GM23338 (cell line): ENCODE data around the gene IGDCC3. TPM values are rescaled to one million over a fixed set of nuclear protein-coding genes. Genes with fewer than 3 reads are reported as not detected.

Experiments used
- ATAC-seq: fragments of 200-7000 bp; cut with Tn5 transposase; 3 replicates; pipeline ENCODE4 v1.9.1; 2020
- DNase-seq: peaks from one replicate; pipeline ENCODE4 v3.0.0-alpha.2; 2015; ENCODE audit warnings: low spot score
- H2AFZ ChIP-seq: fragments of 200-600 bp; sonication (generic); 2 replicates; pipeline ENCODE4 v1.8.0; 2016; ENCODE audit warnings: antibody characterized with exemption, mild to moderate bottlenecking, moderate library complexity
- H3F3A ChIP-seq: fragments of 200-600 bp; sonication (generic); replicated peaks from 2 replicates; pipeline ENCODE4 v1.8.0; 2017; ENCODE audit warnings: antibody characterized with exemption, mixed run types, low read depth
- H3K27ac ChIP-seq: fragments of 200-600 bp; sonication (generic); 2 replicates; pipeline ENCODE4 v1.6.1; 2016; ENCODE audit warnings: low read depth
- H3K27me3 ChIP-seq: fragments of 200-600 bp; sonication (generic); 2 replicates; pipeline ENCODE4 v1.8.0; 2016; ENCODE audit warnings: mild to moderate bottlenecking, mixed run types, moderate library complexity; ENCODE audit not compliant: insufficient read depth
- H3K36me3 ChIP-seq: fragments of 200-600 bp; sonication (generic); 2 replicates; pipeline ENCODE4 v1.8.0; 2016; ENCODE audit warnings: mild to moderate bottlenecking; ENCODE audit not compliant: insufficient read depth
- H3K4me1 ChIP-seq: fragments of 200-600 bp; sonication (generic); 2 replicates; pipeline ENCODE4 v1.8.0; 2016; ENCODE audit warnings: mild to moderate bottlenecking, moderate library complexity; ENCODE audit not compliant: insufficient read depth
- H3K4me2 ChIP-seq: fragments of 200-600 bp; sonication (generic); 2 replicates; pipeline ENCODE4 v1.7.1; 2017; ENCODE audit warnings: mixed run types
- H3K4me3 ChIP-seq: fragments of 200-600 bp; sonication (generic); 2 replicates; pipeline ENCODE4 v1.6.1; 2016; ENCODE audit warnings: mixed run types
- H3K79me2 ChIP-seq: fragments of 200-600 bp; sonication (generic); replicated peaks from 2 replicates; pipeline ENCODE4 v1.8.0; 2017; ENCODE audit warnings: mild to moderate bottlenecking; ENCODE audit not compliant: insufficient read depth
- H3K9me2 ChIP-seq: fragments of 200-600 bp; sonication (generic); 2 replicates; pipeline ENCODE4 v1.8.0; 2017; ENCODE audit not compliant: insufficient read depth
- H4K20me1 ChIP-seq: fragments of 200-600 bp; sonication (generic); replicated peaks from 2 replicates; pipeline ENCODE4 v1.8.0; 2017; ENCODE audit warnings: mild to moderate bottlenecking; ENCODE audit not compliant: insufficient read depth
- H3K27ac Mint-ChIP-seq: 2 replicates; pipeline ENCODE4 v1.8.0; 2020; ENCODE audit warnings: inconsistent platforms, mild to moderate bottlenecking, moderate library complexity, mixed read lengths
- H3K27me3 Mint-ChIP-seq: 3 replicates; pipeline ENCODE4 v1.8.0; 2022; ENCODE audit warnings: low read depth, mild to moderate bottlenecking, moderate library complexity, mixed read lengths, inconsistent platforms; ENCODE audit not compliant: insufficient read depth, poor library complexity
- H3K36me3 Mint-ChIP-seq: 3 replicates; pipeline ENCODE4 v1.8.0; 2021; ENCODE audit warnings: low read depth, mild to moderate bottlenecking, inconsistent platforms, moderate library complexity, mixed read lengths
- H3K4me1 Mint-ChIP-seq: 3 replicates; pipeline ENCODE4 v1.8.0; 2020; ENCODE audit warnings: mild to moderate bottlenecking, inconsistent platforms, mixed read lengths
- H3K4me3 Mint-ChIP-seq: 3 replicates; pipeline ENCODE4 v1.8.0; 2021; ENCODE audit warnings: moderate library complexity, mild to moderate bottlenecking, inconsistent platforms, mixed read lengths
- H3K9me3 Mint-ChIP-seq: 3 replicates; pipeline ENCODE4 v1.8.0; 2020; ENCODE audit warnings: moderate library complexity, mild to moderate bottlenecking, inconsistent platforms, mixed read lengths
- CREB1 ChIP-seq: fragments of 250-450 bp; sonication (Bioruptor Pico); IDR thresholded peaks from 2 replicates; pipeline ENCODE4 v1.5.0; 2020; ENCODE audit warnings: low read depth, mild to moderate bottlenecking, moderate library complexity
- CTCF ChIP-seq, 2 experiments: fragments of 200-600 bp in 1 of 2; sonication (generic) in 1 of 2; conservative IDR thresholded peaks; 2 replicates each; pipeline versions ENCODE4 v1.5.1 to v1.6.1; 2016 to 2017; ENCODE audit warnings: antibody characterized with exemption in 2 of 2, low read depth in 2 of 2, mild to moderate bottlenecking in 2 of 2, moderate library complexity in 1 of 2
- ETS1 ChIP-seq: IDR thresholded peaks from 2 replicates; pipeline ENCODE4 v1.6.1; 2016; ENCODE audit warnings: antibody characterized with exemption
- EZH2 ChIP-seq: fragments of 200-600 bp; sonication (generic); IDR thresholded peaks from one replicate; pipeline ENCODE4 v1.8.0; 2017; ENCODE audit warnings: antibody characterized with exemption, mild to moderate bottlenecking, low read depth; ENCODE audit not compliant: unreplicated experiment
- EZH2phosphoT487 ChIP-seq: fragments of 200-600 bp; sonication (generic); IDR thresholded peaks from one replicate; pipeline ENCODE4 v1.8.1; 2018; ENCODE audit warnings: antibody characterized with exemption; ENCODE audit not compliant: unreplicated experiment
- JUNB ChIP-seq: IDR thresholded peaks from one replicate; pipeline ENCODE4 v1.6.1; 2016; ENCODE audit warnings: antibody characterized with exemption; ENCODE audit not compliant: unreplicated experiment
- NANOG ChIP-seq: IDR thresholded peaks from 2 replicates; pipeline ENCODE4 v1.6.1; 2016; ENCODE audit warnings: antibody characterized with exemption, borderline replicate concordance
- POLR2AphosphoS5 ChIP-seq: IDR thresholded peaks from 2 replicates; pipeline ENCODE4 v1.6.1; 2016; ENCODE audit warnings: antibody characterized with exemption, low read depth
- REST ChIP-seq: IDR thresholded peaks from one replicate; pipeline ENCODE4 v1.6.1; 2018; ENCODE audit warnings: antibody characterized with exemption; ENCODE audit not compliant: unreplicated experiment
- STAT1 ChIP-seq: IDR thresholded peaks from one replicate; pipeline ENCODE4 v1.6.1; 2016; ENCODE audit warnings: antibody characterized with exemption; ENCODE audit not compliant: unreplicated experiment
- ZNF331 ChIP-seq: fragments of 250-450 bp; sonication (Bioruptor Pico); IDR thresholded peaks from 2 replicates; pipeline ENCODE4 v1.5.0; 2020; ENCODE audit warnings: low read depth, mild to moderate bottlenecking, moderate library complexity
- polyA plus RNA-seq: library from polyadenylated mRNA; unstranded; fragments of >200 nt; fragmentation: Nextera tagmentation; extraction: Ambion mirVana; gene quantifications from 2 replicates; pipeline ENCODE4 v1.2.1, GENCODE V29; 2016
- total RNA-seq: library from RNA; depleted of rRNA; stranded (reverse); fragments of >200 nt; shearing (Covaris generic); gene quantifications from 2 replicates; pipeline ENCODE4 v1.2.3, GENCODE V29; 2014
- TF ChIP-seq, protein P1 (sequence below): fragments of 250-450 bp; sonication (Bioruptor Pico); IDR thresholded peaks from 2 replicates; pipeline ENCODE4 v1.5.0; 2020; ENCODE audit warnings: mild to moderate bottlenecking, moderate library complexity

The IGDCC3 gene
- total and polyA plus RNA-seq, 2 experiments from 2014 or later, result 15.3 to 30.7 TPM

GRCh38 chr15:65344914-65345275 is 32.9 kb downstream of the IGDCC3 start:
- peaks cover 9% of the 10 kb centered on the region for H3K27me3 Mint-ChIP-seq
- Histone ChIP-seq H2AFZ (no peak overlapping the region), H3K4me2 (no peak overlapping the region), H3K9me2 (no peaks in the 10 kb centered on the region), H4K20me1 (peaks cover 9% of the 10 kb centered on the region), H3K79me2 (no peaks in the 10 kb centered on the region), H3K4me1 (peaks cover 5% of the 10 kb centered on the region), H3F3A (no peaks in the 10 kb centered on the region), H3K27me3 (peaks cover 12% of the 10 kb centered on the region), H3K27ac (no peak overlapping the region), H3K4me3 (no peak overlapping the region), H3K36me3 (no peaks in the 10 kb centered on the region)
- H3K4me1 Mint-ChIP-seq, result peaks cover 29% of the 10 kb centered on the region
- H3K36me3 Mint-ChIP-seq, result peaks cover 5% of the 10 kb centered on the region; the same call in 1 of the 3 replicates
- TF ChIP-seq ETS1, result no peak
- no peak for TF ChIP-seq CREB1 (CRISPR knock-in tag)
- TF ChIP-seq EZH2phosphoT487, result no peak
- no peak for TF ChIP-seq STAT1
- no peak for TF ChIP-seq ZNF331 (CRISPR knock-in tag)
- no peak for TF ChIP-seq JUNB
- no peak for TF ChIP-seq REST
- no peak for TF ChIP-seq NANOG
- TF ChIP-seq CTCF (conservative IDR thresholded peaks at IDR 0.05; ENCODE audit: low read depth in 2 of 2), result no peak
- TF ChIP-seq EZH2, result no peak
- TF ChIP-seq POLR2AphosphoS5, result no peak
- TF ChIP-seq, protein P1, sequence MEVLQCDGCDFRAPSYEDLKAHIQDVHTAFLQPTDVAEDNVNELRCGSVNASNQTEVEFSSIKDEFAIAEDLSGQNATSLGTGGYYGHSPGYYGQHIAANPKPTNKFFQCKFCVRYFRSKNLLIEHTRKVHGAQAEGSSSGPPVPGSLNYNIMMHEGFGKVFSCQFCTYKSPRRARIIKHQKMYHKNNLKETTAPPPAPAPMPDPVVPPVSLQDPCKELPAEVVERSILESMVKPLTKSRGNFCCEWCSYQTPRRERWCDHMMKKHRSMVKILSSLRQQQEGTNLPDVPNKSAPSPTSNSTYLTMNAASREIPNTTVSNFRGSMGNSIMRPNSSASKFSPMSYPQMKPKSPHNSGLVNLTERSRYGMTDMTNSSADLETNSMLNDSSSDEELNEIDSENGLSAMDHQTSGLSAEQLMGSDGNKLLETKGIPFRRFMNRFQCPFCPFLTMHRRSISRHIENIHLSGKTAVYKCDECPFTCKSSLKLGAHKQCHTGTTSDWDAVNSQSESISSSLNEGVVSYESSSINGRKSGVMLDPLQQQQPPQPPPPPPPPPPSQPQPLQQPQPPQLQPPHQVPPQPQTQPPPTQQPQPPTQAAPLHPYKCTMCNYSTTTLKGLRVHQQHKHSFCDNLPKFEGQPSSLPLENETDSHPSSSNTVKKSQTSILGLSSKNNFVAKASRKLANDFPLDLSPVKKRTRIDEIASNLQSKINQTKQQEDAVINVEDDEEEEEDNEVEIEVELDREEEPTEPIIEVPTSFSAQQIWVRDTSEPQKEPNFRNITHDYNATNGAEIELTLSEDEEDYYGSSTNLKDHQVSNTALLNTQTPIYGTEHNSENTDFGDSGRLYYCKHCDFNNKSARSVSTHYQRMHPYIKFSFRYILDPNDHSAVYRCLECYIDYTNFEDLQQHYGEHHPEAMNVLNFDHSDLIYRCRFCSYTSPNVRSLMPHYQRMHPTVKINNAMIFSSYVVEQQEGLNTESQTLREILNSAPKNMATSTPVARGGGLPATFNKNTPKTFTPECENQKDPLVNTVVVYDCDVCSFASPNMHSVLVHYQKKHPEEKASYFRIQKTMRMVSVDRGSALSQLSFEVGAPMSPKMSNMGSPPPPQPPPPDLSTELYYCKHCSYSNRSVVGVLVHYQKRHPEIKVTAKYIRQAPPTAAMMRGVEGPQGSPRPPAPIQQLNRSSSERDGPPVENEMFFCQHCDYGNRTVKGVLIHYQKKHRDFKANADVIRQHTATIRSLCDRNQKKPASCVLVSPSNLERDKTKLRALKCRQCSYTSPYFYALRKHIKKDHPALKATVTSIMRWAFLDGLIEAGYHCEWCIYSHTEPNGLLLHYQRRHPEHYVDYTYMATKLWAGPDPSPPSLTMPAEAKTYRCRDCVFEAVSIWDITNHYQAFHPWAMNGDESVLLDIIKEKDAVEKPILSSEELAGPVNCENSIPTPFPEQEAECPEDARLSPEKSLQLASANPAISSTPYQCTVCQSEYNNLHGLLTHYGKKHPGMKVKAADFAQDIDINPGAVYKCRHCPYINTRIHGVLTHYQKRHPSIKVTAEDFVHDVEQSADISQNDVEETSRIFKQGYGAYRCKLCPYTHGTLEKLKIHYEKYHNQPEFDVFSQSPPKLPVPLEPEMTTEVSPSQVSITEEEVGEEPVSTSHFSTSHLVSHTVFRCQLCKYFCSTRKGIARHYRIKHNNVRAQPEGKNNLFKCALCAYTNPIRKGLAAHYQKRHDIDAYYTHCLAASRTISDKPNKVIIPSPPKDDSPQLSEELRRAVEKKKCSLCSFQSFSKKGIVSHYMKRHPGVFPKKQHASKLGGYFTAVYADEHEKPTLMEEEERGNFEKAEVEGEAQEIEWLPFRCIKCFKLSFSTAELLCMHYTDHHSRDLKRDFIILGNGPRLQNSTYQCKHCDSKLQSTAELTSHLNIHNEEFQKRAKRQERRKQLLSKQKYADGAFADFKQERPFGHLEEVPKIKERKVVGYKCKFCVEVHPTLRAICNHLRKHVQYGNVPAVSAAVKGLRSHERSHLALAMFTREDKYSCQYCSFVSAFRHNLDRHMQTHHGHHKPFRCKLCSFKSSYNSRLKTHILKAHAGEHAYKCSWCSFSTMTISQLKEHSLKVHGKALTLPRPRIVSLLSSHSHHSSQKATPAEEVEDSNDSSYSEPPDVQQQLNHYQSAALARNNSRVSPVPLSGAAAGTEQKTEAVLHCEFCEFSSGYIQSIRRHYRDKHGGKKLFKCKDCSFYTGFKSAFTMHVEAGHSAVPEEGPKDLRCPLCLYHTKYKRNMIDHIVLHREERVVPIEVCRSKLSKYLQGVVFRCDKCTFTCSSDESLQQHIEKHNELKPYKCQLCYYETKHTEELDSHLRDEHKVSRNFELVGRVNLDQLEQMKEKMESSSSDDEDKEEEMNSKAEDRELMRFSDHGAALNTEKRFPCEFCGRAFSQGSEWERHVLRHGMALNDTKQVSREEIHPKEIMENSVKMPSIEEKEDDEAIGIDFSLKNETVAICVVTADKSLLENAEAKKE (CRISPR knock-in tag), result no peak
- no peak for DNase-seq
- H3K4me3 Mint-ChIP-seq, result no peak overlapping the region
- H3K9me3 Mint-ChIP-seq, result no peaks in the 10 kb centered on the region
- no peak for ATAC-seq
- no peak overlapping the region for H3K27ac Mint-ChIP-seq
